Activated CD8-positive, alpha-beta memory T cell treated with anti-CD3 and anti-CD28 coated beads, Interleukin-2, amount 50 U/mL, for 48 hours (primary cell): ENCODE data around the gene CLSTN1.
"Not testable (repeated sequence)": the region's sequence is repeated elsewhere in the genome, so short reads cannot be mapped to it uniquely, and the experiment has no call there.

Experiments used
- DNase-seq: peaks from one replicate; pipeline ENCODE4 v3.0.0-alpha.2; 2020

CLSTN1 gene

GRCh38 chr1:9825093-9826074 lies 1.6 kb upstream of the CLSTN1 start:
- no peak for DNase-seq

GRCh38 chr1:9824702-9825089 lies 931 bp upstream of the CLSTN1 start:
- no peak for DNase-seq

DNA sequence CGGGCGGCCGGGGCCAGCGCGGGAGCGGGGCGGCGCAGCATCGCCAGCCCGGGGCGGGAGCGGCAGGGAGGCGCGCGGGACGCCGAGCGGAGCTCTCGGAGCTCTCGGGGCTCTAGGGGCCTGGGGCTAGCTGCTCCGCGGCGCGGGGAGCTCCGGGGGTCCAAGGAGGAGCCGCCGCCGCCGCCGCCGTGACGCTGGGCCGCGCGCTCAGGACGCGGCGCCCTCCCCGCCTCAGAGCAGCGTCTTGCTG lies 147 bp downstream of the CLSTN1 start:
- no peak for DNase-seq

DNA sequence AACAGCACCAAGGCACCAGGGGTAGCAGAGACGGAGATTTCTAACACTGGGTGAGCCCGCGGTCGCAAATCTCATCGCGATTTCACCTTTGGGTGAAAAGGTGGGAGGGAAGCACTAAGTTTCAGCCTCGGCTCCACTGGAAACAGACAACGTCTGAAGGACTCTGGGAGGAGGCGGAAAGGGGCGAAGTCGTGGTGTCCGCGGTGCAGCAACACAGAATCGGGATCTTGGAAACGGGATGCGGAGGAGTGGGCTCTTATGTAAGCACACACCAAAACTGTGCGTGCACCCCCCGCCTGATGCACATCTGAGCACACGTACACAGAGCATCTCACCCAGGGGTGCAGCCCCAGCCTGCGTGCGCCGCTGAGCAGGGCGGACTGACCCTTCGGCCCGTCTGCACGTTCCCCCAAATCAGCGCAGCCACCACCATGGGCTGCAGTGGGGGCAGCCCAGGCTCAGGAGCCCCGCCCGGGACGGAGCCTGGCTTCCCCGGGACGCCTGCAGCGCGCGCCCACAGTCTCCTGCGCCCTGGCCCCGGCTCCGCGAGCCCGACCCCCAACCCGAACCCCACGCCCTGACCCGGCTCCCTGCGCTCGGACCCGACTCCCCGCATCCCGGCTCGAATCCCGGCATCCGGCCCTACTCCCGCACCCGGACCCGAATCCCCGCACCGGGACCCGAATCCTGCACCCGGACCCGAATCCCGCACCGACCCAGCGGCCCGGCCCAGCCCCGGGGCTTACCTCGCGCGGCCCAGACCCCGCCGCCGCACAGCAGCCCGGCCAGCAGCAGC lies 670 bp downstream of the CLSTN1 start:
- DNase-seq = peak; percentile 64

GRCh38 chr1:9822490-9822889 lies 1.3 kb downstream of the CLSTN1 start:
- no peak for DNase-seq

- DNase-seq = no peak
These were observed 2.1 kb downstream of the CLSTN1 start for GRCh38 chr1:9821710-9822109.

DNA sequence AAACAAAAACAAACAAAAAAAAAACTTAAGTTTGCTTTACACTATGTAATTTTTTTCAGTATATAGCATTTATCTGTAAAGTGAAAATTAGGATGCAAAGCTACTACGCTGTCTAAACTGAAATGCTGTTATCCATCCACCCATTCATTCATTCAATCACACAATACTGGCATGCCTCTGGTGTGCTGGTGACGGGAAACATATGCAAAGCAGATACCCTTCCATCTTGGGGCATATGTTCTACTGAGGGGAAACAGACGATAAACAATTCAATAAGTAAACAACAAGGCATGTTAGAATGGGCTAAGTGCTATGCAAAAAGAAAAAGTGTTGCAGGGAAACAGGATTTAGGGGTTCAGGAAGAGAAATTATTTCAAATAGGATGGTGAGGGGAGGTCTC lies 3.2 kb downstream of the CLSTN1 start:
- no peak for DNase-seq

- DNase-seq = no peak
These were observed 6.0 kb downstream of the CLSTN1 start for GRCh38 chr1:9817734-9818133.

- no peak for DNase-seq
These were observed 7.6 kb downstream of the CLSTN1 start for GRCh38 chr1:9816199-9816598.

DNA sequence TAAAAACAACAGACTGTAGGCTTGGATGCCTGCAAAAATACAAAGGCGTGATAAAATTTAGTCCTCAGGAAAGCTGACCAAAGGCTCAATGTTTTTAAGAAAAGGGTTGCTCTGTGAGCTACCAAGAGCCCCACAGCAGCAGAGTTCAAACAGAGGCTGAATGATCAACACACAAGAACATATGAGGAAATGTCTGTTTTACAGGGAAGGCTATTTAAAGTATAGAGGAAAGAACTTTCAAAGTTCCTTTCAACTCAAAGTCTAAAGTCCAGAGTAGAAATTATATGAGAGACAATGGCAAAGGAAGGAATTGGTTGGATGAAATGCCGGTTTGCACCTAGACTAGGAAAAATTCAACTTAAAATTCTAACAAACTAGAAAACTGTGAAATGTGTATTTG lies 8.6 kb downstream of the CLSTN1 start:
- no peak for DNase-seq

DNA sequence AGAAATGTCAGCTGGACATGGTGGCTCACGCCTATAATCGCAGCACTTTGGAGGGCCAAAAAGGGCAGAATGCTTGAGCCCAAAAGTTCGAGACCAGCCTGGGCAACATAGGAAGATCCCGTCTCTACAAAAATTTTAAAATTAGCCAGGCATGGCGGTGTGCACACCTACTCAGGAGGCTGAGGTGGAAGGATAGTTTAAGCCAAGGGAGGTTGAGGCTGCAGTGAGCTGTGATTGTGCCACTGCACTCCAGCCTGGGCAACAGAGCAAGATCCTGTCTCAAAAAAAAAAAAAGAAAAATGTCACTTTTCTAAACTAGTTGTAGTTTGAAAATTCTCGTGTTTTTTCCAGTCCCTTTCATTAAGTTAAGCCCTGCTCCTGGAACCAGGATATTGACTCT lies 9.1 kb downstream of the CLSTN1 start:
- no peak for DNase-seq

DNA sequence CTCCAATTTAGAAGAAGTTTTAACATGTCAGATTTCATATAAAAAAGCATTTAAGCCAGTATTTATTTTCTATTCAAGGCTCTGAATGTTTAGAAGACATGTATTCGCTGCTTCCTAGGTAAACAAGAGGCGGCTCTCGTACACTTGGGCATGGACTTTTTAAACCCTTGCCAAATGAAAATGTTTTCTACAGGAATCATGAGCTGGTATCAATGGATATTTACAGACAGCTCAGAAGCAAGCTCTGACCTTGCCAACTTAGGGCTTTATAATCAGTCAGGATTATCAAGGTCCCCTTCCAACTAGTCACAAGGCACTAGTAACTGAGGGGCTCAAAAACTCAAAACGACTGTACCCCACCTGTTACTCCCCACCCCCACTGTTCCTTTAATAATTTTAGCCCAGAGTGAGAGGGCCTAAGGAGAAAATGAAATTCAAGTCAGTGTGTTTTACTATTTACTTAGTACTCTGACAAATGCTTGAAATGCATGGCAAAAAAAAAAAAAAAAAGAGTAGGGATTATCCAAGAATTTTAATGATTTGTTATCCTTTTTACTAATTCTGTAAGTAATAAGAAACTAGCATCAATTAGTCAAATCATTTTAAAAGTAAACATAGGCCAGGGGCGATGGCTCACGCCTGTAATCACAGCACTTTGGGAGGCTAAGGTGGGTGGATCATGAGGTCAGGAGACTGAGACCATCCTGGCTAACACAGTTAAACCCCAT lies 12.4 kb downstream of the CLSTN1 start:
- no peak for DNase-seq

DNA sequence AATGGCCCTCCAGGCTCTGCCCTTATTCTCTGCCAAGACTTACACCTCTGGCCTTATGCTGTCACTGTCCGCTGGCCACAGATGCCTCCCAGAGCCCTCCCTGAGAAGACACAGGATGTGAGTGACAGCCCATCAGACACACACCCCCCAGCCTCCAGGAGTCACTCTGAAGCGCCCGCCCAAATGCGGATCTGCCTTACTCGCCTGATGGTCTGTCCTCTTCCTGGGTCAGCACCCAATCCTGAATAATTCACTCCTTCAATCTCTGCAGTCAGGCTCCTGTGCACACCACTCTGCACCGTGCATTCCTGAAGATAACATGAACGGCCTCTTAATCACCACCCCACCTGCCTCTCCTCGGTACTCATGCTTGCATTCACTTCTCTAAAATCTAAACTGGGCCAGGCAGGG lies 14.7 kb downstream of the CLSTN1 start:
- no peak for DNase-seq

GRCh38 chr1:9808459-9808858 lies 15.3 kb downstream of the CLSTN1 start:
- no peak for DNase-seq

- no peak for DNase-seq
These were observed 16.2 kb downstream of the CLSTN1 start for GRCh38 chr1:9807541-9807940.

DNA sequence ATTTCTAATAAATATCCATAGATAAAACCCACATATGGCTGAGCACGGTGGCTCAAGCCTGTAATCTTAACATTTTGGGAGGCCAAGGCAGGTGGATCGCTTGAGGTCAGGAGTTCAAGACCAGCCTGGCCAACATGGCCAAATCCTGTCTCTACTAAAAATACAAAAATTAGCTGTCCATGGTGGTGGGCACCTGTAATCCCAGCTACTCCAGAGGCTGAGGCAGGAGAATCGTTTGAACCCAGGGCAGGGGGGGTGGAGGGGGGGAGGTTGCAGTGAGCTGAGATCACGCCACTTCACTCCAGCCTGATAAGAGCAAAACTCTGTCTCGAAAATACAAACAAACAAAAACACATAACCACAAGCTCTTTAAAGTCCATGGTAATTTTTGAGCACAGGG lies 17.8 kb downstream of the CLSTN1 start:
- not testable (repeated sequence) for DNase-seq

- DNase-seq = no peak
These were observed 18.7 kb downstream of the CLSTN1 start for GRCh38 chr1:9805006-9805508.

GRCh38 chr1:9803003-9803918 lies 20.5 kb downstream of the CLSTN1 start:
- DNase-seq = not testable (repeated sequence)

DNA sequence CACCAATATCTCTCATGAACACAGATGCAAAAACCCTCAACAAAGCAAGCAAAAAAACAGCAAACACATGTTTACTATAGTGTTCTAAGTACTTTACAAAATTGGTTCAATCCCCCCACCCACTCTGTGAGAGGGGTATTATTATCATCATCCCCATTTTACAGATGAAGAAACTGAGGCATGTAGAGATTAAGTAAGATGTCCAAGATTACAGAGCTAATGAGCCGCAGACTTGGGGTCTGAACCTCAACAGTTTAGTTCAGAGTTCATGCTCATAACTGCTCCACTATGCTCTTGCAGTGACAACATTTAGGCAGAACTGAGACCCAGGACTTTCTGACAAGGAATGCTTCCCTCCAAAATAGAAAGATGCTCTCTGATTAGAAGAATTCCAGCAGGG lies 21.9 kb downstream of the CLSTN1 start:
- DNase-seq = no peak

- no peak for DNase-seq
These were observed 25.3 kb downstream of the CLSTN1 start for GRCh38 chr1:9798236-9799130.

GRCh38 chr1:9797049-9797448 lies 26.7 kb downstream of the CLSTN1 start:
- DNase-seq = no peak
